Subcutaneous abdominal adipose tissue (tissue), 5 donors: ENCODE data around the gene FAM107A.
A peak's percentile ranks its signal among the peaks of the same experiment; 100 is the strongest.

Source experiments
- H3K27ac ChIP-seq: one replicate; pipeline ENCODE4 v1.7.0; 2013; ENCODE audit warnings: low read depth, mild to moderate bottlenecking, inconsistent platforms, low read length, moderate library complexity
- H3K27me3 ChIP-seq, 5 donors: one replicate each; pipeline ENCODE4 v1.7.0; 2013; ENCODE audit warnings: low read length in 5 of 5, inconsistent platforms in 1 of 5; ENCODE audit not compliant: control insufficient read depth in 5 of 5, insufficient read depth in 4 of 5
- H3K36me3 ChIP-seq, 5 donors: one replicate each; pipeline ENCODE4 v1.7.0; 2013; ENCODE audit warnings: low read length in 5 of 5; ENCODE audit not compliant: control insufficient read depth in 5 of 5, insufficient read depth in 5 of 5
- H3K4me1 ChIP-seq, 5 donors: one replicate each; pipeline ENCODE4 v1.7.0; 2013; ENCODE audit warnings: low read length in 5 of 5, mild to moderate bottlenecking in 3 of 5, moderate library complexity in 1 of 5; ENCODE audit not compliant: control insufficient read depth in 5 of 5, insufficient read depth in 5 of 5
- H3K4me3 ChIP-seq, 5 donors: one replicate each; pipeline ENCODE4 v1.7.0; 2013; ENCODE audit warnings: low read length in 5 of 5, low read depth in 1 of 5
- H3K9ac ChIP-seq, 5 donors: one replicate each; pipeline ENCODE4 v1.7.0; 2013; ENCODE audit warnings: low read length in 5 of 5, mild to moderate bottlenecking in 4 of 5, moderate library complexity in 3 of 5
- H3K9me3 ChIP-seq, 5 donors: one replicate each; pipeline ENCODE4 v1.7.0; 2013; ENCODE audit warnings: low read length in 5 of 5; ENCODE audit not compliant: control insufficient read depth in 5 of 5
- donor health status: healthy.
- donor health status: healthy.
- donor health status: healthy.
- donor health status: healthy.
- donor health status: healthy.

The FAM107A gene

GRCh38 chr3:58540176-58540858 is 36.9 kb downstream of the FAM107A start:
- Histone ChIP-seq H3K9ac (no peak overlapping the region), H3K36me3 (no peaks in the 10 kb centered on the region), H3K9me3 (no peaks in the 10 kb centered on the region), H3K4me3 (no peak overlapping the region), H3K27ac (no peak overlapping the region), H3K27me3 (no peaks in the 10 kb centered on the region), H3K4me1 (peaks cover 2 to 23% (median 21%) of the 10 kb centered on the region in 5 donors)

DNA sequence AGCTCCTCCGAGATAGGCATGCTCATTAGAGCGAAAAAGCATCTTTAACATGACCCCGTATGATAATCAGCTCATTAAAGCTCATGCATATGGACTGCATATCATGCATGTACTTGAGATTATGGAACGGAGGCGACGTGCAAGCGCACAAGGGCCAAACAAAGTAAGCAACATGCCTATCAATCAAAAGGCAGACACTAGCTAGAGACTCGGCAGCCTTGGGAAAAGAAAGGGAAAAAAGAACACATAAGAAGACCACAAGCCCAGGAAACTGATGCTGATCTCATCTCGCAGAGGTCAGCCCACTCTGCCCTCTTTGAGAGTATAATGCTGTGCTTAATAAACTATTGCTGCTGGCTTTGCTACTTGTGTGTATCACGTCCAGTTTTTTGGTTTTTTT is 37.6 kb downstream of the FAM107A start:
- H3K4me1 ChIP-seq, result peaks cover 2 to 23% (median 21%) of the 10 kb centered on the region in 5 donors
- no peak overlapping the region for H3K9ac ChIP-seq
- no peak overlapping the region for H3K27ac ChIP-seq
- peaks cover 0 to 2% (median 0%) of the 10 kb centered on the region in 5 donors for H3K36me3 ChIP-seq
- no peaks in the 10 kb centered on the region for H3K9me3 ChIP-seq
- H3K27me3 ChIP-seq, result no peaks in the 10 kb centered on the region
- H3K4me3 ChIP-seq, result no peak overlapping the region

- H3K36me3 ChIP-seq, result peaks cover 0 to 17% (median 16%) of the 10 kb centered on the region in 5 donors
- no peaks in the 10 kb centered on the region for H3K9me3 ChIP-seq
- H3K4me3 ChIP-seq, result peak overlapping the region in 1 of 5 donors; percentile 57
- H3K27ac ChIP-seq, result peak overlapping the region; percentile 74
- no peaks in the 10 kb centered on the region for H3K27me3 ChIP-seq
- peaks cover 2 to 27% (median 24%) of the 10 kb centered on the region in 5 donors for H3K4me1 ChIP-seq
- peak overlapping the region in 4 of 5 donors; percentile 31 to 94 (median 84) for H3K9ac ChIP-seq
Observed at GRCh38 chr3:58537412-58538301, 39.5 kb downstream of the FAM107A start.

DNA sequence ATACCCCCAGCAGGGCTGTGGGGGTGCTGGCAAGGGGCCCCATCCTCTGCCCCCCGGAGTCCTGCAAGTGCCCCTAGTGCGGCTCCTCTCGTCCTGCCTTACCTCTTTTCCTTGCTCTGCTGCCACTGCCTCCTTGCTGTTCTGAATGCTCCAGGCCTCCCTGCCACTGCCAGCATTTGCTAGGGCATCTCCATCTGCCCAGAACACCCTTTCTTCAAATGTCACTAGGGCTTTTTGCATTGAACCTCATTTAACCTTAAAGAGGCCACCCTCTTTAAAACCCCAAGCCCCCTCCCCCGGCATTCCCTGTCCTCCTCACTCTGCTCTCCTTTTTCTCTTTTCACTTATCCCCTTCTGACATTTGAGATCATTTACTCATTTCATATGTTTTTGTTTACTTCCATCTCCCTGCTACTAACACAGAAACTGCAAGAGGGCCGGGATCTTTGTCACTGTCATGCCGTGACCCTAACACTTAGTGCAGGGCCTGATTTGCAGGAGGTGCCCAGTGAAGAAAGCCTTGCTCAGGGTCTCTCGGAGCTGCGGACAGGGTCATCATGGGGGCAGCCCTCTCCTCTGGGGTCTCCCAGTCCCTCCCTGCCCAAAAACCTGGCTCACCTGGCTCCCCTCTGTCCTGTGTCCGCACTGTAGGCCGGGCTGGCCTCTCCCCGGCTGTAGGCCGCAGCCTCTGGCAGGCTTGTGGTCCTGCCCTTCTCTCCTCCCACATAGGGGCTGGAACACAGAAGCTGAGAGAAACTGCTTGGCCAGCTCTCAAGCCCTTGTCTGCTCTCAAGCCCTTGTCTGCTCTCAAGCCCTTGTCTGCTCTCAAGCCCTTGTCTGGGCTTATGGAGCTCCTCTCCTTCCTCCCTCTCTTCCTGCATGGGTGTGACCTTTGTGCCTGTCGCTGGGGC is 40.4 kb downstream of the FAM107A start, which contains the start of gene ACOX2:
ACOX2 (minus strand) TSS at position 690 of the 911 bp plus-strand sequence. CDS start 2,084 bp downstream, outside the sequence.
- Histone ChIP-seq H3K27me3 (no peaks in the 10 kb centered on the region), H3K27ac (peak within 1 kb of the TSS; percentile 74), H3K36me3 (peaks cover 0 to 19% (median 17%) of the 10 kb centered on the region in 5 donors), H3K9me3 (no peaks in the 10 kb centered on the region), H3K4me3 (peak within 1 kb of the TSS; percentile 47 to 73 (median 58)), H3K4me1 (peaks cover 2 to 28% (median 26%) of the 10 kb centered on the region in 5 donors), H3K9ac (peak within 1 kb of the TSS; percentile 57 to 94 (median 79))

GRCh38 chr3:58535531-58536500 is 41.4 kb downstream of the FAM107A start:
- Histone ChIP-seq H3K27ac (peak overlapping the region; percentile 74), H3K9me3 (no peaks in the 10 kb centered on the region), H3K9ac (peak overlapping the region; percentile 57 to 94 (median 79)), H3K36me3 (peaks cover 0 to 28% (median 24%) of the 10 kb centered on the region in 5 donors), H3K4me3 (peak overlapping the region; percentile 47 to 72 (median 57)), H3K4me1 (peaks cover 2 to 28% (median 26%) of the 10 kb centered on the region in 5 donors), H3K27me3 (no peaks in the 10 kb centered on the region)

DNA sequence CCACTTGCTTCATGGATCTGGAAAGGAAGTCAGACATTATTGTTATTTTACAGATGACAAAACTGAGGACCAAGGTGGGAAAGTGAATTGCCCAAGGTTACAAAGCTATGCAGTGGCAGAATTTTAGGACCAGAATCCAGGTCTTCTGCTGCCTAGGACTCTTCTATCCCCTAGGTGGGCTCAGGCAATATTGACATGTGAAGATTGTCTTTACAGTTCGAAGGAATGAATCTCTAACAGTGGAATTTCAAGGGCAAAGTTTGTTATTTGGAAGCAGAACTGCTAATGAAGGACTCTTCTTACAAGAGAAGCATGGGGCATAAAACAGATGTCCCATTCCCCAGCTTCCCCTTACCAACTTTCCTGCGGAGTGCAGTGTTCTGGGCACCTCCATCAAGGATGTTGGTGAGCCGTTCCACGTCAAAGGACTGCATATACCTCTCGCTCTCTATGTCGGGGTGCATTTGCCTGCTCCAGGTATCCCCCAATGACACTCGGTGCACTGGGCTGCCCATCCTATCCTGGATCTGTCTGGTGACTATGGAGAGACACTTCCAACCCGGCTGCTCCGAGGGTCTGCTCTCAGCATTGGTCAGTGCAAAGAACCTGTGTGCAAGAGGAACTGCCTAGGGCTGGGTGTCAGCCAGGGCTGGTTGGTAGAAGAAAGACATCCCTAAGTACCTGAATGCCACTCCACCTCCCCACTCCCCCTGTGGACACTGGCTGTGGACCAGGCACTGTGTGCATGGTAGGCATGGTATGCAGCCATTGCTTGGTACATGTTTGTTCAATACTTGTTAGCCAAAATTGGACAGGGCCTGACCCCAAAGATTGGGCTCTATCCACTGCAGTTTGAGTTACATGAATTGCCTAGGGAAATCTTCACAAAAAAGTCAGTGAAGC is 42.3 kb downstream of the FAM107A start:
- H3K9me3 ChIP-seq, result no peaks in the 10 kb centered on the region
- peaks cover 2 to 28% (median 26%) of the 10 kb centered on the region in 5 donors for H3K4me1 ChIP-seq
- H3K4me3 ChIP-seq, result no peak overlapping the region
- peaks cover 0 to 37% (median 34%) of the 10 kb centered on the region in 5 donors for H3K36me3 ChIP-seq
- H3K9ac ChIP-seq, result no peak overlapping the region
- H3K27ac ChIP-seq, result no peak overlapping the region
- no peaks in the 10 kb centered on the region for H3K27me3 ChIP-seq

- Histone ChIP-seq H3K9ac (no peak overlapping the region), H3K27me3 (no peaks in the 10 kb centered on the region), H3K4me3 (no peak overlapping the region), H3K9me3 (no peaks in the 10 kb centered on the region), H3K36me3 (peaks cover 5 to 54% (median 44%) of the 10 kb centered on the region in 5 donors), H3K4me1 (peaks cover 5 to 35% (median 30%) of the 10 kb centered on the region in 5 donors), H3K27ac (no peak overlapping the region)
Observed at GRCh38 chr3:58532794-58533220, 44.4 kb downstream of the FAM107A start.

GRCh38 chr3:58531956-58532355 is 45.2 kb downstream of the FAM107A start:
- Histone ChIP-seq H3K4me3 (no peak overlapping the region), H3K27me3 (no peaks in the 10 kb centered on the region), H3K9ac (no peak overlapping the region), H3K27ac (no peak overlapping the region), H3K4me1 (peaks cover 5 to 29% (median 24%) of the 10 kb centered on the region in 5 donors), H3K36me3 (peaks cover 5 to 60% (median 46%) of the 10 kb centered on the region in 5 donors), H3K9me3 (no peaks in the 10 kb centered on the region)
